Karpas-422 (cell line): ENCODE measurements around the gene AMER3. TPM values are rescaled to one million over a fixed set of nuclear protein-coding genes. Genes with fewer than 3 reads are reported as not detected.

Experiments
- DNase-seq: peaks from one replicate; pipeline ENCODE4 v3.0.0-alpha.2; 2015
- H2AFZ ChIP-seq: fragments of 200-600 bp; sonication (generic); 2 replicates; pipeline ENCODE4 v1.6.1; 2014; ENCODE audit warnings: antibody characterized with exemption, low read length, mixed read lengths
- H3K27ac ChIP-seq: fragments of 200-600 bp; sonication (generic); 2 replicates; pipeline ENCODE4 v1.5.1; 2014; ENCODE audit warnings: mild to moderate bottlenecking, low read length, moderate library complexity
- H3K27me3 ChIP-seq: fragments of 200-600 bp; sonication (generic); 2 replicates; pipeline ENCODE4 v1.6.1; 2014; ENCODE audit warnings: low read length, mixed read lengths
- H3K36me3 ChIP-seq: fragments of 200-600 bp; sonication (generic); 2 replicates; pipeline ENCODE4 v1.6.1; 2014; ENCODE audit warnings: low read length, mixed read lengths; ENCODE audit not compliant: insufficient read depth
- H3K4me1 ChIP-seq: fragments of 200-600 bp; sonication (generic); 2 replicates; pipeline ENCODE4 v1.6.1; 2014; ENCODE audit warnings: mild to moderate bottlenecking, low read length, mixed read lengths
- H3K4me2 ChIP-seq: fragments of 200-600 bp; sonication (generic); 2 replicates; pipeline ENCODE4 v1.6.1; 2014; ENCODE audit warnings: low read length, low read depth, mild to moderate bottlenecking; ENCODE audit not compliant: poor library complexity, severe bottlenecking
- H3K4me3 ChIP-seq: fragments of 200-600 bp; sonication (generic); 2 replicates; pipeline ENCODE4 v1.5.1; 2014; ENCODE audit warnings: mild to moderate bottlenecking, antibody characterized with exemption, low read length, mixed read lengths
- H3K79me2 ChIP-seq: fragments of 200-600 bp; sonication (generic); 2 replicates; pipeline ENCODE4 v1.6.1; 2014; ENCODE audit warnings: mild to moderate bottlenecking, low read length, mixed read lengths
- H3K9ac ChIP-seq: fragments of 200-600 bp; sonication (generic); 2 replicates; pipeline ENCODE4 v1.6.0; 2014; ENCODE audit warnings: low read length
- H3K9me2 ChIP-seq: fragments of 200-600 bp; sonication (generic), shearing (Covaris generic); replicated peaks from 2 replicates; pipeline ENCODE4 v1.6.0; 2014; ENCODE audit warnings: mild to moderate bottlenecking, low read length, moderate library complexity; ENCODE audit not compliant: insufficient read depth
- H3K9me3 ChIP-seq: fragments of 300-700, 200-600 bp; sonication (generic); 2 replicates; pipeline ENCODE4 v1.6.1; 2014; ENCODE audit warnings: low read length, mixed read lengths
- H4K20me1 ChIP-seq: fragments of 200-600 bp; sonication (generic); 2 replicates; pipeline ENCODE4 v1.6.1; 2014; ENCODE audit warnings: mild to moderate bottlenecking, antibody characterized with exemption, low read length, low read depth; ENCODE audit not compliant: insufficient read depth
- total RNA-seq: library from RNA; depleted of rRNA; stranded (reverse); fragments of >200 nt; shearing (Covaris generic); gene quantifications from 2 replicates; pipeline ENCODE4 v1.2.3, GENCODE V29; 2014; ENCODE audit warnings: low replicate concordance

The AMER3 gene
- total RNA-seq, 1 experiment from 2014 or later: not detected

- Histone ChIP-seq H3K9me2 (no peaks in the 10 kb centered on the region), H3K9me3 (no peaks in the 10 kb centered on the region), H3K4me1 (no peaks in the 10 kb centered on the region), H3K27me3 (no peaks in the 10 kb centered on the region), H3K27ac (no peak overlapping the region), H3K9ac (no peak overlapping the region), H2AFZ (no peak overlapping the region), H4K20me1 (no peaks in the 10 kb centered on the region), H3K4me3 (no peak overlapping the region), H3K4me2 (no peak overlapping the region), H3K79me2 (no peaks in the 10 kb centered on the region), H3K36me3 (no peaks in the 10 kb centered on the region)
- no peak for DNase-seq
These were observed 30.2 kb downstream of the AMER3 start for GRCh38 chr2:130785466-130786055.

- Histone ChIP-seq H3K79me2 (no peaks in the 10 kb centered on the region), H3K27me3 (no peaks in the 10 kb centered on the region), H3K4me3 (no peak overlapping the region), H3K4me2 (no peak overlapping the region), H3K9me2 (no peaks in the 10 kb centered on the region), H3K27ac (no peak overlapping the region), H3K4me1 (no peaks in the 10 kb centered on the region), H3K9ac (no peak overlapping the region), H3K9me3 (no peaks in the 10 kb centered on the region), H2AFZ (no peak overlapping the region), H3K36me3 (no peaks in the 10 kb centered on the region), H4K20me1 (no peaks in the 10 kb centered on the region)
- DNase-seq: no peak
These were observed 30.7 kb downstream of the AMER3 start for GRCh38 chr2:130786076-130786475.

DNA sequence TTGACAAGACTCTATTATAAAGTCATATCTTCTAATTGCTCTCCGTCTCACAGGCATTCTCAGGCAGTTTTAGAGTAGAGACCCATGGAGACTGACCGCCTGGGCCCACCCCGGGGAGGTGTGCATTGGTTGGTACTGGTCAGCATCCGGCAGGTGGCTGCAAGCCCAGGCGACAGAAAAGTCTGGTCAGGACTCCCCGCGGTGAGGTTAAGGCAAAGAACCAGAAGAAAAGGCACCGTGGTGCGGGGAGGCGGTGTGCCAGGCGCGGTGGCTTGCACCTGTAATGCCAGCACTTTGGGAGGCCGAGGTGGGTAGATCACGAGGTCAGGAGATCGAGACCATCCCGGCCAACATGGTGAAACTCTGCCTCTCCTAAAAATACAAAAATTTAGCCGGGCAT lies 32.5 kb downstream of the AMER3 start:
- Histone ChIP-seq H3K27me3 (no peaks in the 10 kb centered on the region), H3K27ac (no peak overlapping the region), H2AFZ (no peak overlapping the region), H4K20me1 (no peaks in the 10 kb centered on the region), H3K9me3 (no peaks in the 10 kb centered on the region), H3K4me3 (no peak overlapping the region), H3K4me2 (no peak overlapping the region), H3K9ac (no peak overlapping the region), H3K4me1 (no peaks in the 10 kb centered on the region), H3K9me2 (no peaks in the 10 kb centered on the region), H3K79me2 (no peaks in the 10 kb centered on the region), H3K36me3 (no peaks in the 10 kb centered on the region)
- DNase-seq: no peak

GRCh38 chr2:130790312-130790711 lies 35.0 kb downstream of the AMER3 start:
- H3K4me1 ChIP-seq: no peaks in the 10 kb centered on the region
- H4K20me1 ChIP-seq: no peaks in the 10 kb centered on the region
- no peaks in the 10 kb centered on the region for H3K9me2 ChIP-seq
- no peak overlapping the region for H3K4me3 ChIP-seq
- H3K9ac ChIP-seq: no peak overlapping the region
- H3K36me3 ChIP-seq: no peaks in the 10 kb centered on the region
- no peaks in the 10 kb centered on the region for H3K27me3 ChIP-seq
- H3K27ac ChIP-seq: no peak overlapping the region
- no peak for DNase-seq
- no peak overlapping the region for H3K4me2 ChIP-seq
- H2AFZ ChIP-seq: no peak overlapping the region
- no peaks in the 10 kb centered on the region for H3K79me2 ChIP-seq
- no peaks in the 10 kb centered on the region for H3K9me3 ChIP-seq

DNA sequence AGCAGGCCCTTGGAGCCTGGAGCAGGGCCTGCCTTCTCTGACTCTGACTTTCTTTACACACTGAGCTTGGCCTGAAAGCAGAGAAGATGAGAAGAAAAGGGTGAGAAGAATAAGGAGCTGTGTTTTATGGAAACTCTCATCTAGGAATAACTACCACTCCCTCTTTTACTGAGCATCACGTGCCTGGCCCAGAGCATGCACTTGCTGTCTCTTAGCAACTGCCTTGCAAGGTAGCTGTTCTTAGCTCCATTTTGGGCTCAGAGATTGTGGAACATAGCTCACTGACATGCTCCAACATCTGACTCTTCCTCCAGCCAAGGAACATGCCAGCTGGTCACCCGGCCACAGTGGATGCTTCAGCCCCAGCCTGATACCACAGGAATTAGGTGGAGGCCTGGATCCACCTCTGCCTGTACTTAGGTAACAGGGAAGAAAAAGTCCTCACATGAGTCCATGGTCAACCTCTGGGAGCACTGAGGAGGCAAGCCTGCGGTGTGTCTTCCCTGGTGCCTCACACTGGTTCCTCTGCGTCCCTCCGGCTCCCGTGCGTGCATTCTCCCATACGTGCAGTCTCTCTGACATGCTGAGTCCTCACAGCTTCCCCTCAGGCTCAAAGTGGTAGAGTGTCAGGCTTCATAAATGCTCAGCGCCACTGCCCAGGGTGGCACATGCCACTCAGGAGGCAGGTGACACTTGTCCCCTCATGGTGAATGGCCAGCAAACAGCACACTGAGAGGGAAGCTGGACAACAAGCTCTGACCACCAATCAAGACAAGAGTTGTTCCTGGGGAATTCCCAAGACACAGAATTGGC lies 35.7 kb downstream of the AMER3 start:
- Histone ChIP-seq H3K36me3 (no peaks in the 10 kb centered on the region), H3K9me3 (no peaks in the 10 kb centered on the region), H3K27ac (no peak overlapping the region), H3K4me2 (no peak overlapping the region), H3K27me3 (no peaks in the 10 kb centered on the region), H3K9ac (no peak overlapping the region), H3K9me2 (no peaks in the 10 kb centered on the region), H3K79me2 (no peaks in the 10 kb centered on the region), H3K4me3 (no peak overlapping the region), H4K20me1 (no peaks in the 10 kb centered on the region), H3K4me1 (no peaks in the 10 kb centered on the region), H2AFZ (no peak overlapping the region)
- DNase-seq: no peak

- Histone ChIP-seq H3K27me3 (no peaks in the 10 kb centered on the region), H3K9ac (no peak overlapping the region), H3K36me3 (no peaks in the 10 kb centered on the region), H3K4me2 (no peak overlapping the region), H3K79me2 (no peaks in the 10 kb centered on the region), H3K27ac (no peak overlapping the region), H3K9me3 (no peaks in the 10 kb centered on the region), H2AFZ (no peak overlapping the region), H4K20me1 (no peaks in the 10 kb centered on the region), H3K9me2 (no peaks in the 10 kb centered on the region), H3K4me3 (no peak overlapping the region), H3K4me1 (no peaks in the 10 kb centered on the region)
- no peak for DNase-seq
These were observed 36.2 kb downstream of the AMER3 start for GRCh38 chr2:130791617-130791939.

DNA sequence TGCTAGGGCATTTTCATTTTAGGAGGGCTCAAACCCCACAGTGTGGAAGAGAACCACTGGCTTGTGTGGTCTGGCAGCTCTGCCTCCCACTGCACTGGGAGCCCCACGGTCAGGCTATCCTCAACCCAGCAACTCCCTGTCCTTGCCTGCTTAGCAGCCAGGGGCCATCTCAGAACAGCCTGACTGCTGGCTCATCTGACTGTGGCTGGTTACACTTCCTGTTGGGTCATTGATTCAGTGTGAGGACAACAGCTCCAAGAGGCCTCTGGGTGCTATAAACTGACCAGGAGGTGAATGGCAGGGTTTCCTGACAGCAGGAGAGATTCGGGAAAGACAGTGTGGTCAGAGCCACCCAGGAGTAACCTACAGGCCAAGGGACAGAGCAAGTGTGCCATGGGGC lies 40.1 kb downstream of the AMER3 start:
- H3K9me2 ChIP-seq: no peaks in the 10 kb centered on the region
- no peaks in the 10 kb centered on the region for H4K20me1 ChIP-seq
- H3K27ac ChIP-seq: no peak overlapping the region
- no peaks in the 10 kb centered on the region for H3K9me3 ChIP-seq
- no peak overlapping the region for H3K4me2 ChIP-seq
- no peak overlapping the region for H2AFZ ChIP-seq
- H3K27me3 ChIP-seq: no peaks in the 10 kb centered on the region
- peaks cover 6% of the 10 kb centered on the region for H3K4me1 ChIP-seq
- no peak overlapping the region for H3K9ac ChIP-seq
- H3K36me3 ChIP-seq: no peaks in the 10 kb centered on the region
- no peaks in the 10 kb centered on the region for H3K79me2 ChIP-seq
- DNase-seq: no peak
- no peak overlapping the region for H3K4me3 ChIP-seq

GRCh38 chr2:130796290-130796689 lies 41.0 kb downstream of the AMER3 start:
- Histone ChIP-seq H3K4me3 (no peak overlapping the region), H3K27ac (no peak overlapping the region), H3K36me3 (no peaks in the 10 kb centered on the region), H3K4me1 (peaks cover 6% of the 10 kb centered on the region), H3K9me3 (no peaks in the 10 kb centered on the region), H3K27me3 (no peaks in the 10 kb centered on the region), H3K9me2 (no peaks in the 10 kb centered on the region), H3K9ac (no peak overlapping the region), H3K79me2 (no peaks in the 10 kb centered on the region), H3K4me2 (no peak overlapping the region), H2AFZ (no peak overlapping the region), H4K20me1 (no peaks in the 10 kb centered on the region)
- DNase-seq: no peak
